GM04504 (cell line): ENCODE measurements around the gene DDX51.

Source experiments
- DNase-seq: peaks from one replicate; pipeline ENCODE4 v3.0.0-alpha.2; 2012; ENCODE audit warnings: low read depth

DDX51 gene, protein sequence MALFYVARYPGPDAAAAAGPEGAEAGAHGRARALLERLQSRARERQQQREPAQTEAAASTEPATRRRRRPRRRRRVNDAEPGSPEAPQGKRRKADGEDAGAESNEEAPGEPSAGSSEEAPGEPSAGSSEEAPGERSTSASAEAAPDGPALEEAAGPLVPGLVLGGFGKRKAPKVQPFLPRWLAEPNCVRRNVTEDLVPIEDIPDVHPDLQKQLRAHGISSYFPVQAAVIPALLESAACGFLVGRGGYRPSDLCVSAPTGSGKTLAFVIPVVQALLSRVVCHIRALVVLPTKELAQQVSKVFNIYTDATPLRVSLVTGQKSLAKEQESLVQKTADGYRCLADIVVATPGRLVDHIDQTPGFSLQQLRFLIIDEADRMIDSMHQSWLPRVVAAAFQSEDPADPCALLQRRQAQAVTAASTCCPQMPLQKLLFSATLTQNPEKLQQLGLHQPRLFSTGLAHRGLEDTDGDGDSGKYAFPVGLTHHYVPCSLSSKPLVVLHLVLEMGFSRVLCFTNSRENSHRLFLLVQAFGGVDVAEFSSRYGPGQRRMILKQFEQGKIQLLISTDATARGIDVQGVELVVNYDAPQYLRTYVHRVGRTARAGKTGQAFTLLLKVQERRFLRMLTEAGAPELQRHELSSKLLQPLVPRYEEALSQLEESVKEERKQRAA

DNA sequence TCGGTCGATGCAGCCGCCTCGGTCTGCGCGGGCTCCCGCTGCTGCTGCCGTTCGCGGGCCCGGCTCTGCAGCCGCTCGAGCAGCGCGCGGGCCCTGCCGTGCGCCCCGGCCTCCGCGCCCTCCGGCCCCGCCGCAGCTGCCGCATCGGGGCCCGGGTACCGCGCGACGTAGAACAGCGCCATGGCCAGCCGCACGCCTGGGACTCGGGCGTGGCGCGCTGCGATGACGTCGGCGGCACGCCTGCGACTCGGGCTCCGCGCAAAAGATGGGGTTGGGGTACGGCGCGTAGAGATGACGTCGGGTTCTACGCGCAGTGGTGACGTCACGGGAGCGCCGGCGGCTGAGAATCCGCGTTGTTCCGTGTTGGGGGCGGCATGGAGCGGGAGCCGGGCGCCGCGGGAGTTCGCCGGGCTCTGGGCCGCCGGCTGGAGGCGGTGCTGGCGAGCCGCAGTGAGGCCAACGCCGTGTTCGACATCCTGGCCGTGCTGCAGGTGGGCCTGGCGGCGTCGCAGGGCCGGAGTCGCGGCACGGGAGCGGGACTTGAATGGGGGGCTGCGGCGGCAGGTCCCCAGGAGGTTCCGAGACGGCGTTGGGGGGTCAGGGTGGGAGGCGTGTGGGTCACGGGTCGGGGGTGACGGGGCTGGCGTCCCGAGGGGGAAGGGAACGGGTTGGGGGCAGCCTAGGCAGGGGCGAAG lies at the start of gene DDX51, which contains the start of gene NOC4L:
DDX51 (minus strand) TSS at position 205 of the 695 bp plus-strand sequence; CDS start at position 182, 23 bp downstream.
NOC4L (plus strand) TSS at position 343 of the 695 bp plus-strand sequence; CDS start at position 375, 32 bp downstream.
- DNase-seq = peak; percentile 84

DNA sequence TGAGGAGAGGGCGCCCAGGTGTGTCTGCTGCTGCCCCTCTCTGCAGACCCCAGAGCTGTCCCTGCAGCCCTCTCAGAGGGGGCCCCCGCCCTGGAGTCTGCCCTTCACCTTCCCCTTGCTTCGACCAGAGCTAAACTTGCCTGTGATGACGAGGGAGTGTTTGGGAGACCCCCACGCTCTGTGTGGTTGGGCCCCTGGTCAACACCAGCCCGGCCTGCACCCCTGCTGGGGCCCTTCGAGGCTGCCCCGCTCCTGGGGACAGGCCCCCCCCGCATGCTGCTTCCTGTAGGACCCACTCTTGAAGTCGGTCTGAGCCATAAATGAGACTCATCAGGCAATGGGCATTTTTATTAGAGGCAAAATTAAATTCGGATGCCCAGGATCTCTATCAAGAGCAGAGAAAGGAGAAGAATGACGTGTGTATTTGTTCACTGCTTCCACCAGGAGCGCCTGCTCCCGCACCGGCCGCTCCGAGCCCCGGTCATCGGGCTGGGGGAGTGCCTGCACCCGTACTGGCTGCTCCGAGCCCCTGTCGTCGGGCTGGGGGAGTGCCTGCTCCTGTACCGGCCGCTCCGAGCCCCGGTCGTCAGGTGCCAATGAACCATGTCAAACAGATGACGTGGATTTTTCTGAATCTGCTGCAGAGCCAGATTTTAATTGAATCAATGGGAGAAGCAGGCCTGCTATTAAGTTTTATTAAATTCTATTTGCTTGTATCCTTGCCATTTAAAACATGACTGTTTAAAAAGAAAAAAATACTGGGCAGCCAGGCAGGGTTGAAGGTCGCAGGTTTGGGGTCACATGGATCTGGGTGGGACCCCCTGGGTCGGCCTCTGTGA lies 47.8 kb upstream of the DDX51 start:
- DNase-seq = no peak

DNA sequence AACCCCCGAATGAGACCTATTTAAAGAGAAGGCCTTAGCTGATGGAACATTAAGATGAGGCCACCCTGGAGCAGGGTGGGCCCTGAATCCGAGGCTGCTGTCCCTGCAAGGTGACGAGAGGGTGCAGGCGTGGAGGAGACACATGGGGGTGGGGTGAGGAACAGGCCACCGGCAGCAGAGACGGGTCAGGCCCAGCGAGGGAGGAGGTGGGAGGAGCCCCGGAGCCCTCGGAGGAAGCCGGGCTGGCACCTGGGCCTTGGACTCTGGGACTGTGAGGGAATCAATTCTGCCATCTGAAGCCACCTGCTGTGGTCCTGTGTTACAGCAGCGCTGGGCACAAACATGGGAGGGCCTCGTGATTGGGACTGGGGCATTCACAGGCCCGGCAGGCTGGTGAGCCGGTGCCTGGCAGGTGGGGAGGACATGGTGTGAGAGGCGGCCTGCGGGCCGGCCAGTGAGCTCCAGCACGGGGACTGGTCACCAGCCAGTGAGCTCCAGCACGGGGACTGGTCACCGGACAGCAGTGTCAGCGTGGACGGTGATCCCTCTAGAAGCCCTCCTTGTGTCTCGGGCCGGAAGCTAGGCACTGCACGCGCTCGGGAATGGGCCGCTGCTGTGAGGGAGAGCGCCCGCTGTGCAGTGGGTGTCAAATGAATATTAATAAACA lies 46.8 kb upstream of the DDX51 start:
- no peak for DNase-seq

DNA sequence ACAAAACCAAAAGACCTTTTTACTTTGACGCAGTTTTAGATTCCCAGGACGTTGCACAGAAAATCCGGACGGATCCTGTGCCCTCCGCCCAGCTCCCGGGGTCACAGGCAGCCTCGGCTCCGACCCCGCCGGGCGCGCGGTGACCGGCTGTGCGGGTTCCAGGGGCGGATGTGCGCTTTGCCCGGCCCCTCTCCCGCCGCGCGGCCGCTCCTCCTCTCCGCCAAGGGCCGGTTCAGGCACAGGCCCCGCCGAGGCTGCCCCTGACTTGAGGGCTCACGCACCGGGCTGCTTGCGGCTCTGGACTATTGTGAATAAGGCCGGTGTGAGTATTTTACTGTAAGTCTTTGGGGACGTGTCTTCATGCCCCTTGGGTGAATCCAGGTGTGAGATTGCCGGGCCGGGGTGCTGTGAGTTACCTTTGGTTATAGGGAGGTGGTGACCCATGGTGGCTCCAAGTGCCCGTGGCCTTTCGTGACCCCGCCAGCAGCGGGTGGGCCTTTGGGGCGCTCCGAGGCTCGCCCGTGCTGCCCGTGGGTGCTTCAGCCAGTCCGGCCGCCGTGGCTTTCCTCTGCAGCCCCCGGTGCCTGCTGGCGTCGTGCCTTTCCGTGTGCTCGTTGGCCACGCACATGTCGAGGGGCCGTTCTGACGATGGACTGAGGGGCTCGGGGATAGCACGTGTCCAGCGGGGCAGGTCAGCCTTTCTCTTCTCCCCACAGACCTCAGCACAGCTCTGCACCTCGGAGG lies 46.1 kb upstream of the DDX51 start:
- no peak for DNase-seq

DNA sequence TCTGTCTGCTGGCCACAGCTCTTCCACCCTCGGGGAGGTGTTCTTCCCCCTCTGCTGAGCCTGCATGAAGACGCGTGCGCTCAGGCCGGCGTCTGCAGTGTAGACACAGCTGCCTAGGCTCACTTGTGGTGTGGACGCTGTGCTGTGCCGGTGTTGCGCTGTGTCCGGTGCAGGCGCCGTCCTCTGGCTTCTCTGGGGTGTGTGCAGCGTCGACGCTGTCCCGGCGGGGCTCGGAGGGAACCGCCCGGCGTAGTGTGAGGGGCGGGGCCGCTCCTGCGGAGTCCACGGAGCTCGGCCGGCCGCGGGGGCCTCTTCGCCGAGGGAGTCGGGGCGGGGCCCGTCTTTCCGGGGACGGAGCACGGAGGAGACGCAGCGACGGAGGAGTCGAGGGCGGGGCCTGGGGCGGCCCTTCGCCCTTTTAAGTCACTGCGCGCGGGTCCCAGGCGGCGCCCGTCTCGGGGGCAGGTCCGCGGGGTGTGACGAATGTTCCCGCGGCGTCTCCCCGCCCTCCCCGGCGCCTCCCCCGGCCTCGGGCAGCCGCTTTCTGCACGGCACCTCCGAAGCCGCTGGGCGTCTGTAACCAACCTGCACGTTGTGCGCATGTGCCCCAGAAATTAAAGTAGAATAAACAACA lies 45.4 kb upstream of the DDX51 start:
- DNase-seq = peak; percentile 71

DNA sequence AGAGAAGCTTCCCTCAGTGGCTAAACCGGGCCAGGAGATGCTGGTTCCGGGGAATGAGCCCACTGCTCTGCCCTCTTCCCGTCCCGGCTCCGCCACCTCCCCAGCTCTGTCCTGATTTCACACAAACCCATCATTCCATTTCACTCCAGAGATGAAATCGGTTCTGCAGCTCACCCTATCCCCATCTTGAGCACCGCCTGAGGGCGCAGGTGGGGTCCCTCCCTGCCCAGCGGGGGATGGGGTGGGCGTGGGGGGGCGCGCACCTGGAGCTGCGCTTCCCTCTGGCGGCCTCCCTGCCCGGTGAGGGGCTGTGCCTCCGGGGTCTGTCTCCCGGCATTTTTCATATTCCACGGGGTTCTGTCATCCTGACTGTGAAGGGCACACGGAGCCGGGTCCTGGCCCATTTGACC lies 44.8 kb upstream of the DDX51 start:
- DNase-seq = no peak

DNA sequence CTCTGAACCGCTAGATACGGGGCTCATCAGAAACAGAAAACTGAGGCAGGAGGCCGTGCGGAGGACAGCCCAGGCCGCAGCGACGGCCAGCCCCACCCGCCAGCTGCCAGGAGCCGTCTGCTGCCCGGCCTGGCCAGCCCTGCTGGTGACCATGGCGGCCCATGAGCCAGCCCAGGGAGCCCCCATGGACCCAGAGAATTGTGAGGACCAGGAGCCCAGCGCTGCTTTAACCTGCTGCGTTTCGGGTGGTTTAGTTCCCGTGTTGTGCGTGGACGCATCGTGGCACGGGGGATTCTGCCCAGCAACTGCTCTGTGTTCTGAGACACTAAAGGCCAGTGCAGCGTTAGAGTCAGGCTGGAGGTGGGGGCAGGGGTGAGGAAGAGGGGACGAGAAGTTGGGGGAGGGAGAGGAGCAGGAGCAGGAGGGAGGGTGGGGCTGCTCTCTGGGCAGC lies 44.4 kb upstream of the DDX51 start:
- no peak for DNase-seq

DNA sequence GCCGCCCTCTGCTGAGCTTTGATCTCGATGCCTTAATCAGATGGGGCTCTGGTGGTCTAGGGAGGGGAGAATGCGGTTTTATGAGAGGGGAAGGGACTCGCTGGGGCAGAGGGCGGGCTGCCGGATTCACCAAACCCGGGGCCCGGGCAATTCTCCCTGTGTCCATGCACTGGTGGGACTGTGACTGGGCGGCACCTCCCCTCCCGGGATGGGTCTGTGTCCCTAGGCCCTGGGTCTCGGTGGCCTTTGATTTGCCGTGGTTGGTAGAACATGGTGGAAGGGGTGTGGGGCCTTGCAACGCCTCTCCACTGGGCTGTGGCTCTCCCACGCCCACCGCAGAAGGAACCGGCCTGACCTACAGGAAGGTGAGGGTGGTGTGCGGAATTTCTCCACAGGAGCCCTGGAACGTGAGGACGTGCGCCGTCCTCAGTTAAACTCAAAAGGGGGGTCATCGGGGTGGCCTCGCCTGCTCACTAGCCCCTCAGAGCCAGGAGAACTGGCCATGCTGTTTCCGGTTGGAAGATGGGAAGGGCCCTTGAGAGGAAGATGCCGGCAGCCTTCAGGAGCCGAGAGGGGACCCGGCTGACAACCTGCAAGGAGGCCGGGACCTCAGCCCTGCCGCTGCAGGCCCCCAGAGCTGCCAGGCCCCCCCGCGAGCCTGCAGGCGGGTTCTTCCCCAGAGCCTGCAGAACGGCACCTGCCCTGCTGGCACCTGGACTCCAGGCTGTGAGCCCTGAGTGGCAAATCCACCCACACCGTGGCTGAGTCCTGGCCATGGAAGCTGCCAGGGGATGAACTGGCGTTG lies 43.7 kb upstream of the DDX51 start:
- no peak for DNase-seq

DNA sequence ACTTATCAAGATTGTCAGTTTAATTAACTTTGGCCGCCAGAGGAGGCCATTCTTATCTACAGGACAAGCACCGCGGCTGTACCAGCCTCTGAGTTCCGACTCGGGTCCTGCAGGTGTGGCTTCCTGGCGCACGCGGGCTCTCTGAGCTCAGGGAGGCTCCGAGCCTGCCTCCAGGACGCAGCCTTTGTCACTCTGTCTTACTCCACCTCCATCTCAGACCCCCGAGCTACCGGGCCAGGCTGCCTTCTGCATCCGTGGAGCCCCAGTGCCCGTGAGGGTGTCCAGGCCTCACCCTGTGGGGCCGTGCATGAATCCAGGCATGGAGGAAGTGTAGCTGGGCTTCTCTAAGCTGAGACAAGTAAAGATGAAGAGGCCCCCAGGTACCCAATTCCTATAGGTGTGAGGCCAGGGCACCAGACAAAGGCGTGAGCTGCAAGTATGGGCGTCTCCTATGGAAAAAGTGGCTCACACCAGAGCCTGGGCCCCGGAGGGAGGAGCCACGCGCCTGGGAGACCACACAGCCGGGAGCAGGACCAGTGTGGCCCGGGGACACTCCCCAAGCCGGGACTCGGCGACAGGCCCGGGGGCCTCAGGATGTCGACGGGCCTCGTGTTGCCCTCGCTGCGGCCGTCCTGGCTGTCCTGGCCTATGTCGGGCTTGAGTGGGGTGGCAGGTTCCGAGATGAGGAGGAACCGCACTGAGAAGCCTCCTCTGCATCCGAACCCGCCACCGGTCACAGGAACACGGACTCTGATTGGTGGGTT lies 42.9 kb upstream of the DDX51 start:
- DNase-seq = no peak

DNA sequence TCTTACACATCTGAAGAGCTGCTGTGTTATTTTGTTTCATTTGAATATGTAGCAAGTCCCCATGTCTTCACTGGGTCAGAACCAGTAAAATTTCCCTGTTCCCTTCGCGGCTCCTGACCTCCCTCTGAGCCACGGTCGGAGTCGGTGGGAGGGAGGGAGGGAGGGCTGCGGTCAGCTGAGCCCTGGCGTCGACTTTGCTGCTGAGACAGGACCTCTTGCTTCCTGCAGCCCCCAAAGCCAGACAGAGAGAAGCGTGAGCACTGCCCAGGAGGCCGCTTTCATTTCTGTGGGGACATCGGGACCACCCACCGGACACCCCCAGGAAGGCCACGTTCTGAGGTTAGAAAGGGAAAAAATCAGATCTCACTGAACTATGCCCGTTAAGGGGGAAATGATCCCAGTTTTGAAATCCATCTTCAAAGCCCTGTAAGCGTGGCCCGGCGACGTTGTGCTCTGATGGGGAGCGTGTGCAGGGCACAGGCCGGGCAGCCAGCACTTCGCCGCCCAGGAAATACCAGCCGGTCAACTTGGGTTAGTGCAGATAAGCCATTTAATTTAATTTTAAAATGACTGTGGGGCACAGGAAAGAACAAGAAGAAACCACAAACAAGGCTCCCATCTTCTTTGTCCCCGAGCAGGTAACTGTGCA lies 42.2 kb upstream of the DDX51 start:
- DNase-seq = no peak

DNA sequence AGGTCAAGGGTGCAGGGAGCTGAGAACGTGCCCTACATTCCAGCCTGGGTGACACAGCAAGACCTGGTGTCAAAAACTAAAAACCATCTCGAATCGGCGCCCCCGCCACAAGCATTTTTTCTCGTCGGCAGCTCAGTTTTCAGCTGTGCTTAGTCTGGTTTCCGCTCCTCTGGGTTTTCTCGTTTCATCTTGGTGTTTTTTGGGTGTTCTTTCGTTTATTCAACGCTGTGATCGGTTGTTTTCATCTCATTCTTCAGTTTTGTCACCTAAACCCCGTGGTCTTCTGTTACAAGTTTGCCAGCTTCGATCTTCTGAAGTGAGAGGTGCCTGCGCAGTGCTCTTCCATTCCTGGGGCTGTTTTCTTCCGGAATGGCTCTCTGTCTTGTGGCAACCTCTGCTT lies 41.6 kb upstream of the DDX51 start:
- DNase-seq = no peak

DNA sequence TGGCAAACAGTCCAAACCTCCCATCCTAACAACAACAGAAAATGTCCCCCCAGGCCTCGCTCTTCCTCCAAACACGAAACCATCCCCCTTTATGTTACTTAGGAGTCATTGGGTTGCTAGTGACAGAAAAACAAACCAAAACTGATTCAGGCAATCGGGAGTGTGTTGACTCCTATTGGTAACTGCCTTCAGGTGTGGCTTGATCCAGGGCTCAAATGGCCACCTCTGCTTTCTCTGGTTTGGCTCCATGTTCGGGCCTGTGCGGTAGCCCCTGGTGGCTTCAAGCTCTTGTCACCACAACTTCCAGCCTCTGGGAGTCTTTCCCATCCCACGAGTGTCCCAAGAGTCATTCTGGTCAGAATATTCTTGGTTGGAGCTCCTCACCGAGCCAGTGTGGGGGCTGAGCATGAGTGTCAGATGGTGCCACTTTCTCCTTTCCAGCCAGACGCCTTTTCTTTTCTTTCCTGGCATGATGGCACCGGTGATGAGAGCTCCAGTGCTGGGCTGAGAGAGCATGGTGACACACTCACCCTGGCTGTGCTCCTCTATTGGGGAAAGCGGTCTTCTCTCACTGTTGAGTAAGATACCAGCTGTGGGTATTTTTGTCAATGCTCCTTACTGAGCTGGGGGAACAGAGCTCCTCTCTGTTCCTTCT lies 38.7 kb upstream of the DDX51 start:
- no peak for DNase-seq

DNA sequence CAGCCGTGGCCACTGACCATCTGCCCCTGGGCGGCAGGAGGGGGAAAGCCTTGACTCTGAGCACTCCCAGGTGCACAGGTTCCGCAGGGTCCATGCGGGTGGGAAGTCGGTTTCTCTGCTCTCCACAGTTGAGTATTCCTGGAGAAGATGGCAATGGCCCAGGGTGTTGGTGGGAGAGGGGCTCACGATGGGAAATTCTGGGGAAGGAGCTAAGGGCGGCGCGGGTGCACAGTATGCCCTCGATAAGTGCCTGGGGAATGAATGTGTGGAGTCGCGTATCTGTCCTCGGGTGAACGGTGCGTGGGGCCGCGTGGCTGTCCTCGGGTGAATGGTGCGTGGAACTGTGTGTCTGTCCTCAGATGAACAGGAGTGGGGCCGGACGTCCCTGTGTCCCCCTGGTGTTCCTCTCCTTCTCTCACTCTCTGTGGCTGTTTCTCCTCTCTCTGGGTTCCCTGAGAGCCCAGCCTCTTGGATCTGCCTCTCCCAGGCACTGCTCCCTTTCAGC lies 38.1 kb upstream of the DDX51 start:
- DNase-seq = no peak

DNA sequence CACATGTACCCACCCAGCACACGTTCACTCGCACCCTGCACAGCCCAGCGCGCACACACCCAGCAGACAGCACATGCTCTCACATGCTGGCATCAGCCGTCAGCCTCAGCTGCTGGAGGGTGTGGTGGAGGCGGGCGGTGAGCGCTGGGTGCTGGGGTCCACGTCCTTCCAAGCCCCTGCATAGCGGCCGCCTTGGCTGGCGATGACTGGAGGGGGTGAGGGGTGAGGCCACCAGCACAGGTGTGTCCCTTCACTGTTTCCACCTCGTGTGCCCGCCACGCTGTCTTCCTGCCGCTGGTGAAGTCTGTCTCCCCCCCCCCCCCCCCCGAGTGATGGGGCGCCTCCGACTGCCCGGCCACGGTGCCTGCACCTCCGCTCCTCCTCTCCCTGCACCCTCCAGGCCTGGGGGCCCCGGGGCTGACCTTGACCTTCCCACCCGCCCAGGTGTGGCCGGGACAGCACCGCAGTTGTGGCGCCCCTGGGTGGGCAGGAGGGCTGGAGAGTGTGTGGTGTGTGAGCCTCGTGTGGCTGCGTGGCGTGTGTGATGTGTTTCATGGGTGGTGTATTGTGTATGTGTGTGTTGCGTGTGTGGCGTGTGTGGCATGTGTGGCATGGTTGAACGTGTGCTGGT lies 37.6 kb upstream of the DDX51 start:
- no peak for DNase-seq

DNA sequence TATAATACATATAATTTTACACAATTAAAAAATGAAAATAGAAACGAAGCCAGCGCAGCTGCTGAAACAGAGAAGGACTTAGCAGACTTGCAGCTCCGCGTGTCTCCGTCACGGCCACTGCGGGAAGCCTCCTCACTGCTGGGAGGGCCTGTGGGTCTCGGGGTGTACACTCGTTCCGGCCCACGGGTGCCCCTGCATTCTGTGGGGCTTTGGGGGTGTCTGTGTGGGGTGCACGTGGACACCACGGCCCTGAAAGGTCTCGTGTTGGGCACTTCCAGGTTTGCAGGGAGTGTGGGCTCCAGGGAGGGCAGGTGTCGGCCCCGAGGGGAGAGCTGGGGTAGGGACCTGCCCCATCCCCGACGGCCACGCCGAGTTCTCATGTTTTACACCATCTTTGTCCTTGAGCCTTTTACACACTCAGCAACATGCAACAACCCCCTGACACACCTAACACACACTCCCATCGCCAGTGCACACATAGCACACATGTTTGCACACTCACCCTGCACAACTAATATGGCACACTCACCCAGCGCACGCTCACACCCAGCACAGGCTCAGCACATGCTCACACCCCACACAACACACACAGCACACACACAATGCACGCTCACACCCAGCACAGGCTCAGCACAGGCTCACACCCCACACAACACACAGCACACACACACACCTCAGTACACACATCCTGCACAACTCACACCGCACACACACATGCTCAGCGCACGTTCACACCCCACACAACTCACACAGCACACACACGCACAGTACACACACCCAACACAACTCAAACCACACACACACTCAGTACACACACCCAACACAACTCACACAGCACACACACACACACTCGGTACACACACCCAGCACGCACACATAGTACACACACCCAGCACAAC lies 36.8 kb upstream of the DDX51 start:
- DNase-seq = no peak
